GM19025 (cell line): ENCODE measurements around the gene TLX3.
"Not testable (repeated sequence)": the region's sequence is repeated elsewhere in the genome, so short reads cannot be mapped to it uniquely, and the experiment has no call there.

Experiments
- ATAC-seq: cut with Tn5 transposase; IDR thresholded peaks from one replicate; pipeline ENCODE4 v1.9.1; 2021; ENCODE audit warnings: mild to moderate bottlenecking, low read depth, moderate library complexity; ENCODE audit not compliant: unreplicated experiment

Gene TLX3

GRCh38 chr5:171322527-171322926 lies 13.5 kb downstream of the TLX3 start:
- no peak for ATAC-seq

GRCh38 chr5:171323007-171323406 lies 14.0 kb downstream of the TLX3 start:
- no peak for ATAC-seq

GRCh38 chr5:171323806-171324632 lies 15.0 kb downstream of the TLX3 start:
- no peak for ATAC-seq

GRCh38 chr5:171330021-171330420 lies 21.0 kb downstream of the TLX3 start:
- no peak for ATAC-seq

- no peak for ATAC-seq
Observed at GRCh38 chr5:171335616-171336015, 26.6 kb downstream of the TLX3 start.

- no peak for ATAC-seq
Observed at GRCh38 chr5:171336521-171337209, 27.6 kb downstream of the TLX3 start.

- ATAC-seq: no peak
Observed at GRCh38 chr5:171337210-171337569, 28.1 kb downstream of the TLX3 start.

GRCh38 chr5:171340042-171340441 lies 31.0 kb downstream of the TLX3 start:
- no peak for ATAC-seq

- no peak for ATAC-seq
Observed at GRCh38 chr5:171340491-171340890, 31.4 kb downstream of the TLX3 start.

- ATAC-seq: no peak
Observed at GRCh38 chr5:171342362-171343111, 33.5 kb downstream of the TLX3 start.

- ATAC-seq: no peak
Observed at GRCh38 chr5:171344936-171345608, 36.0 kb downstream of the TLX3 start.

- no peak for ATAC-seq
Observed at GRCh38 chr5:171351536-171352073, 42.6 kb downstream of the TLX3 start.

GRCh38 chr5:171355302-171355724 lies 46.3 kb downstream of the TLX3 start:
- peak; percentile 91 for ATAC-seq

GRCh38 chr5:171357843-171358242 lies 48.8 kb downstream of the TLX3 start:
- no peak for ATAC-seq

GRCh38 chr5:171361151-171361550 lies 52.1 kb downstream of the TLX3 start:
- not testable (repeated sequence) for ATAC-seq
